Measurements from ENCODE around the gene LINGO3. TPM values are rescaled to one million over a fixed set of nuclear protein-coding genes. Genes with fewer than 3 reads are reported as not detected.
A peak's percentile ranks its signal among the peaks of the same experiment; 100 is the strongest.

The LINGO3 gene
- total and polyA plus RNA-seq, 10 of the 15 experiments (the other 5 are each of a cell fraction or from before 2014, with no cell fraction given) = 0.09 to 2.0 (median 0.40) TPM; not detected in 5

- TF ChIP-seq HSF1 (IDR thresholded peaks at IDR 0.05; ENCODE audit: low read depth, low read length) (no peak), MTA3 (IDR thresholded peaks at IDR 0.05; ENCODE audit: borderline replicate concordance, low read length) (0 out of 2 replicates have a peak, but pooled peaks have one; percentile 1), BACH1 (IDR thresholded peaks at IDR 0.05; ENCODE audit: borderline replicate concordance) (no peak), ZNF207 (IDR thresholded peaks at IDR 0.05; ENCODE audit: borderline replicate concordance) (no peak), YY1 (IDR thresholded peaks at IDR 0.05; ENCODE audit: low read depth, low read length) (no peak), POLR2A (IDR thresholded peaks at IDR 0.05; ENCODE audit: low read depth, low read length) (peak; percentile 23; the same call in 1 of the 2 replicates), MYC (IDR thresholded peaks at IDR 0.05; ENCODE audit: insufficient read depth, insufficient read length, insufficient replicate concordance, low read length, severe bottlenecking) (no peak)
These were observed 17.5 kb upstream of the LINGO3 start (continued) for GRCh38 chr19:2325281-2326046.

GRCh38 chr19:2324220-2324948 lies 16.4 kb upstream of the LINGO3 start:
- CTCF ChIA-PET = interaction anchor here (1.0 to 1.3 kb wide), 2 partner anchors 66 to 312 kb away, joined by 3 to 4 read pairs; no protein-coding TSS in a partner anchor
- peak; percentile 79 for FAIRE-seq
- RAD21 ChIA-PET (ENCODE audit: unreplicated experiment) = interaction anchor here (1.0 kb wide), 1 partner anchor 313 kb away, joined by 5 read pairs; no protein-coding TSS in a partner anchor
- Histone ChIP-seq H3K4me1 (ENCODE audit: control insufficient read depth, insufficient read depth, low read length) (peaks cover 21% of the 10 kb centered on the region), H3K4me3 (peak overlapping the region; percentile 65; the same call in 1 of the 2 replicates), H3K27ac (ENCODE audit: control insufficient read depth, insufficient read depth) (peak overlapping the region; percentile 48; the same call in 1 of the 2 replicates), H3K27me3 (replicated peaks in 1 of 2; ENCODE audit: control insufficient read depth in 2 of 2, insufficient read depth in 2 of 2, low read length in 1 of 2) (no peaks in the 10 kb centered on the region), H4K20me1 (ENCODE audit: control insufficient read depth, insufficient read depth) (0 out of 2 replicates have a peak, but pooled peaks cover 3% of the 10 kb centered on the region), H2AFZ (ENCODE audit: control insufficient read depth, low read depth, low read length) (peak overlapping the region; percentile 20; the same call in 1 of the 2 replicates), H3K36me3 (ENCODE audit: control insufficient read depth in 2 of 2, insufficient read depth in 2 of 2, low read length in 1 of 2) (peaks cover 0 to 6% of the 10 kb centered on the region in 2 experiments; a peak in 2 of 4 replicates), H3K9ac (ENCODE audit: control insufficient read depth, insufficient read depth, low read length) (peak overlapping the region; percentile 28; the same call in 1 of the 2 replicates), H3K79me2 (ENCODE audit: control insufficient read depth, insufficient read depth, low read length) (peaks cover 45% of the 10 kb centered on the region), H3K4me2 (ENCODE audit: control insufficient read depth, insufficient read depth) (peak overlapping the region; percentile 66), H3K9me3 (replicated peaks; ENCODE audit: control insufficient read depth, insufficient read depth, low read length) (no peaks in the 10 kb centered on the region)
- in situ Hi-C loops (cut with MboI) = no loop called here
- SMC1A ChIA-PET (ENCODE audit: uncharacterized antibody, unreplicated experiment) = interaction anchor here (1.3 to 1.4 kb wide), 2 partner anchors 68 to 172 kb away, joined by 3 to 4 read pairs; partner anchors contain the start of gene AP3D1
- DNase-seq (ENCODE audit: low read depth, low spot score) = no peak
- TF ChIP-seq TCF12 (IDR thresholded peaks at IDR 0.05; ENCODE audit: low read depth, low read length) (peak; percentile 60; the same call in 1 of the 2 replicates), POLR2AphosphoS5 (IDR thresholded peaks at IDR 0.05; ENCODE audit: low read length) (0 out of 2 replicates have a peak, but pooled peaks have one; percentile 44), BHLHE40 (IDR thresholded peaks at IDR 0.05; ENCODE audit: borderline replicate concordance in 1 of 2, low read depth in 2 of 2, low read length in 1 of 2) (peak in 1 of 2 experiments; percentile 65; a peak in 2 of 4 replicates), EGR1 (IDR thresholded peaks at IDR 0.05; ENCODE audit: borderline replicate concordance in 1 of 2, low read depth in 2 of 2, low read length in 2 of 2) (no peak), CREM (IDR thresholded peaks at IDR 0.05; ENCODE audit: low read depth) (peak; percentile 17), CREB1 (IDR thresholded peaks at IDR 0.05; ENCODE audit: low read depth) (peak; percentile 43; the same call in 1 of the 2 replicates), JUND (IDR thresholded peaks at IDR 0.05; ENCODE audit: low read depth, low read length) (no peak)
- BruUV-seq (replicated peaks) = no TSS peak
- peak; percentile 26 for ATAC-seq
- intact Hi-C loops (cut with micrococcal nuclease; ENCODE audit: unreplicated experiment) = no loop called here
- WGBS (ENCODE audit: insufficient coverage, insufficient replicate concordance, low lambda C conversion rate, missing lambda C conversion rate) = 8% methylated on average over 34 of the region's 34 CpGs
- POLR2A ChIA-PET = no interaction called here

Measured in GM12878 (cell line).